ENCODE measurements around the gene PHACTR1. TPM values are rescaled to one million over a fixed set of nuclear protein-coding genes. Genes with fewer than 3 reads are reported as not detected.

The PHACTR1 gene
- total RNA-seq, 1 experiment from 2014 or later: not detected

DNA sequence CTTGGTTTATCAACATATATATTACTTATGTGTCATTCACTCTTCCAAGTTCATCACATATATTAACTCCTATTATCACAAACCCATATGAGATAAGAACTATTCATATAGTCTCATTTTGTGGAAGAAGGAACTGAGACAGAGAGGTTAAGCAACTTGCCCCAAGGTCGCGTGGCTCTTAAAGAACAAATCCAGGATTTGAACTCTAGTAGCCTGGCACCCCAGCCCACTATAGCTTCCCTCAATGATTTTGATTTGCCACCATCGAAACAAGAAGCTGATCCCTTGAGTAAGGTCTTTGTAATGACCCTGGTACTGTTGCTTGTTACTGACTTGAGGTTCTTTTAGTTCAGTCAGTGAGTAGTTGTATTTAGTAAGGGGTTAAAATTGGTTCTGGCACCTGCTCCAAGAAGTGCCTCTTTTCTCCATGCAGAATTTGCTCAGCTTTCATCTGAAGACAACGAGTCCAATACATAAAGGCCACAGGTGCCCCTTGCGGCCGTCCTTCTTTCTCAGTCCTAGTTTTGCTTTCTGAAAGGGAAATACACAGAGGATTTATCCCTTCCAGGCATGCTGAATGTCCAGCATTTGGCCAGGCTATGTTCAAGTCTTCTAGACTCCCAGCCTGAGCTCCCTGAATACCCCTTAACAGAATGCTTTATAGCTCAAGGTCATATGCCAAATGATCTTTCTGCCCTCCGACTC, 358.7 kb downstream of the PHACTR1 start:
- no peaks in the 10 kb centered on the region for H3K9me3 ChIP-seq (ENCODE audit: low read length)
- H3K79me2 ChIP-seq (ENCODE audit: low read length): no peaks in the 10 kb centered on the region
- no peaks in the 10 kb centered on the region for H3F3A ChIP-seq (ENCODE audit: low read length, unreplicated experiment)
- TF ChIP-seq EZH2 (IDR thresholded peaks at IDR 0.05; ENCODE audit: low read length, unreplicated experiment) (no peak), EZH2phosphoT487 (IDR thresholded peaks at IDR 0.05; ENCODE audit: borderline replicate concordance, low read length) (no peak)
- TF ChIP-seq, protein P1, sequence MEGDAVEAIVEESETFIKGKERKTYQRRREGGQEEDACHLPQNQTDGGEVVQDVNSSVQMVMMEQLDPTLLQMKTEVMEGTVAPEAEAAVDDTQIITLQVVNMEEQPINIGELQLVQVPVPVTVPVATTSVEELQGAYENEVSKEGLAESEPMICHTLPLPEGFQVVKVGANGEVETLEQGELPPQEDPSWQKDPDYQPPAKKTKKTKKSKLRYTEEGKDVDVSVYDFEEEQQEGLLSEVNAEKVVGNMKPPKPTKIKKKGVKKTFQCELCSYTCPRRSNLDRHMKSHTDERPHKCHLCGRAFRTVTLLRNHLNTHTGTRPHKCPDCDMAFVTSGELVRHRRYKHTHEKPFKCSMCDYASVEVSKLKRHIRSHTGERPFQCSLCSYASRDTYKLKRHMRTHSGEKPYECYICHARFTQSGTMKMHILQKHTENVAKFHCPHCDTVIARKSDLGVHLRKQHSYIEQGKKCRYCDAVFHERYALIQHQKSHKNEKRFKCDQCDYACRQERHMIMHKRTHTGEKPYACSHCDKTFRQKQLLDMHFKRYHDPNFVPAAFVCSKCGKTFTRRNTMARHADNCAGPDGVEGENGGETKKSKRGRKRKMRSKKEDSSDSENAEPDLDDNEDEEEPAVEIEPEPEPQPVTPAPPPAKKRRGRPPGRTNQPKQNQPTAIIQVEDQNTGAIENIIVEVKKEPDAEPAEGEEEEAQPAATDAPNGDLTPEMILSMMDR (conservative IDR thresholded peaks at IDR 0.05; ENCODE audit: low read depth, low read length): no peak
- no peaks in the 10 kb centered on the region for H3K9me2 ChIP-seq (replicated peaks; ENCODE audit: low read length)
- H3K27ac ChIP-seq (ENCODE audit: low read length): no peak overlapping the region
- ChIA-PET POLR2A (ENCODE audit: unreplicated experiment) (no interaction called here), CTCF (no interaction called here)
- H3K4me2 ChIP-seq (ENCODE audit: low read length): no peak overlapping the region
- intact Hi-C loops (cut with micrococcal nuclease): no loop called here
- H3K4me1 ChIP-seq (ENCODE audit: insufficient read depth, low read length): no peaks in the 10 kb centered on the region
- H2AFZ ChIP-seq (ENCODE audit: low read length): no peak overlapping the region
- no peaks in the 10 kb centered on the region for H3K36me3 ChIP-seq (ENCODE audit: low read depth, low read length)
- no peak overlapping the region for H3K4me3 ChIP-seq (ENCODE audit: low read length)
- peaks cover 44% of the 10 kb centered on the region for H3K27me3 ChIP-seq (ENCODE audit: low read length)
- DNase-seq: no peak
- no peaks in the 10 kb centered on the region for H4K20me1 ChIP-seq (ENCODE audit: low read length)
- no peak for ATAC-seq
- BruUV-seq (replicated peaks): no TSS peak
- H3K9ac ChIP-seq (ENCODE audit: low read length): no peak overlapping the region

DNA sequence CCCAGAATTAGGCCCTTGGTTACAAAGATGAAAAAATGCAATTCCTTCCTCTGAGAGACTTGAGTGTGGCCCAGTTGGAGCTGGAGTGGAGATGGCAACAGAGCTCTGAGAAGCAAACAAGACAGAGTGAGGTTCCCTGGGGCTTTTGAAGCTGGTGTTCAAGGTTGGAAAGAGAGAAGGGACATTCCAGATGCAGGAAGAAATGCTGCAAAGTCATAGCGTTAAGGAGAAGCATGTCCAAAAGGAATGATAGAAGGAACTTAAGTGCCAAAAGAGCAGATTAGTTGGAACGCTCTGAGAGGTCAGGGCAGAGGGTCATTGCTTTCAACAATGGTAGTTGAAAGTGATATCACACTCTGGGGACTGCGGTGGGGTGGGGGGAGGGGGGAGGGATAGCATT, 360.0 kb downstream of the PHACTR1 start:
- no peak overlapping the region for H3K4me3 ChIP-seq (ENCODE audit: low read length)
- no peaks in the 10 kb centered on the region for H3K9me2 ChIP-seq (replicated peaks; ENCODE audit: low read length)
- no peak overlapping the region for H3K27ac ChIP-seq (ENCODE audit: low read length)
- no peak overlapping the region for H2AFZ ChIP-seq (ENCODE audit: low read length)
- TF ChIP-seq, protein P1 (conservative IDR thresholded peaks at IDR 0.05; ENCODE audit: low read depth, low read length): no peak
- TF ChIP-seq EZH2phosphoT487 (IDR thresholded peaks at IDR 0.05; ENCODE audit: borderline replicate concordance, low read length) (no peak), EZH2 (IDR thresholded peaks at IDR 0.05; ENCODE audit: low read length, unreplicated experiment) (no peak)
- CTCF ChIA-PET: no interaction called here
- no TSS peak for BruUV-seq (replicated peaks)
- intact Hi-C loops (cut with micrococcal nuclease): no loop called here
- H3K9ac ChIP-seq (ENCODE audit: low read length): no peak overlapping the region
- POLR2A ChIA-PET (ENCODE audit: unreplicated experiment): no interaction called here
- H4K20me1 ChIP-seq (ENCODE audit: low read length): no peaks in the 10 kb centered on the region
- H3K79me2 ChIP-seq (ENCODE audit: low read length): no peaks in the 10 kb centered on the region
- H3K9me3 ChIP-seq (ENCODE audit: low read length): no peaks in the 10 kb centered on the region
- ATAC-seq (no peak), DNase-seq (no peak)
- no peaks in the 10 kb centered on the region for H3F3A ChIP-seq (ENCODE audit: low read length, unreplicated experiment)
- no peak overlapping the region for H3K4me2 ChIP-seq (ENCODE audit: low read length)
- H3K4me1 ChIP-seq (ENCODE audit: insufficient read depth, low read length): no peaks in the 10 kb centered on the region
- no peaks in the 10 kb centered on the region for H3K36me3 ChIP-seq (ENCODE audit: low read depth, low read length)
- peaks cover 57% of the 10 kb centered on the region for H3K27me3 ChIP-seq (ENCODE audit: low read length)

DNA sequence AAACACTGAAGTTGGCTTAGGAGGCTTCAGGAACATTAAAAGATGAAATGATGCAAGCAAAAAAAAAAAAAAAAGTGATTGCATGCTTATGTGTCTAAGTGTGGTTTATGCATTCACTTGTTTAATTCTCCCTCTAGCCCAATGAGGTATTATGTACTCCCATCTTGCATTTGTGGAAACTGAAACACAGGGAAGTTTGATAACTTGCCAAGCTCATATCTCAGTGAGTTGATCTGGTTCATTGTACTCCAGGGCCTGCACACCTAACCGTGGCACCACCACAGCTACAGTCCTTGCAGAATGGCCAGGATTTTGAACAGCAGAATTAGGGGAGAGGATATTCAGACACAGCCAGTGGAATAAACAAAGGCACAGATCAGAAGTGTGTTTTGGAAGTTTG, 360.6 kb downstream of the PHACTR1 start:
- no peak for ATAC-seq
- Histone ChIP-seq H3K79me2 (ENCODE audit: low read length) (no peaks in the 10 kb centered on the region), H3K27ac (ENCODE audit: low read length) (no peak overlapping the region), H3K9me3 (ENCODE audit: low read length) (no peaks in the 10 kb centered on the region), H3K4me3 (ENCODE audit: low read length) (no peak overlapping the region), H3K4me2 (ENCODE audit: low read length) (no peak overlapping the region), H3K4me1 (ENCODE audit: insufficient read depth, low read length) (no peaks in the 10 kb centered on the region), H3F3A (ENCODE audit: low read length, unreplicated experiment) (no peaks in the 10 kb centered on the region), H3K9ac (ENCODE audit: low read length) (no peak overlapping the region), H3K9me2 (replicated peaks; ENCODE audit: low read length) (no peaks in the 10 kb centered on the region), H3K27me3 (ENCODE audit: low read length) (peaks cover 60% of the 10 kb centered on the region), H4K20me1 (ENCODE audit: low read length) (no peaks in the 10 kb centered on the region), H2AFZ (ENCODE audit: low read length) (no peak overlapping the region), H3K36me3 (ENCODE audit: low read depth, low read length) (no peaks in the 10 kb centered on the region)
- no peak for DNase-seq
- TF ChIP-seq EZH2 (IDR thresholded peaks at IDR 0.05; ENCODE audit: low read length, unreplicated experiment) (no peak), EZH2phosphoT487 (IDR thresholded peaks at IDR 0.05; ENCODE audit: borderline replicate concordance, low read length) (no peak)
- TF ChIP-seq, protein P1 (conservative IDR thresholded peaks at IDR 0.05; ENCODE audit: low read depth, low read length): no peak
- CTCF ChIA-PET: no interaction called here
- intact Hi-C loops (cut with micrococcal nuclease): no loop called here
- POLR2A ChIA-PET (ENCODE audit: unreplicated experiment): no interaction called here
- no TSS peak for BruUV-seq (replicated peaks)

All from PC-3 (cell line).